MM.1S (cell line): ENCODE results near the gene DDX50.

Experiments used
- EZH2 ChIP-seq: fragments of 300-600 bp; sonication (generic); optimal IDR thresholded peaks from 2 replicates; pipeline ENCODE3; 2017; ENCODE audit warnings: low read depth, mild to moderate bottlenecking, antibody characterized with exemption, low read length, mixed read lengths
- EZH2phosphoT487 ChIP-seq: fragments of 300-600 bp; sonication (generic); IDR thresholded peaks from 2 replicates; pipeline ENCODE4 v1.6.1; 2018; ENCODE audit warnings: antibody characterized with exemption, low read length
- TF ChIP-seq, protein P1 (sequence below): fragments of 300-600 bp; sonication (generic); IDR thresholded peaks from 2 replicates; pipeline ENCODE4 v1.5.1; 2016; ENCODE audit warnings: antibody characterized with exemption, low read length, mixed read lengths

DNA sequence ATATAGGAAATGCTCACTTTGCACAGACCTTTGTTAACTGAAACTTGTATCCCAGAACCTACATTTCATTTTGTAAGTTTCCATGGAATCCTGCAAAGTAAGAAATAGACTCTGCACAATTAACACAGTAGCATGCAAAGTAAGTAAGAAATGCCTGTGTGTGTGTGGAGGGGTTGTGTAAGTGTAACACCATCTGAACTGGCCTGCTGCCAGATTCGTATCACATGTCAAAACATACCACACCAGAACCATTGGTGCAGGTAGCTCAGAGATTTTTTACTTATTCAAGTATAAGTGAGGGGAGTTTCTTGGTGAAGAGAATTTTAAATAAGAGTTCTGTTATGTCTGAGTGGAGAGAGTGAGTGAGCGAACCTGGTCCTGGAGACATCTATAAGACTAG, 37.0 kb downstream of the DDX50 start:
- TF ChIP-seq, protein P1, sequence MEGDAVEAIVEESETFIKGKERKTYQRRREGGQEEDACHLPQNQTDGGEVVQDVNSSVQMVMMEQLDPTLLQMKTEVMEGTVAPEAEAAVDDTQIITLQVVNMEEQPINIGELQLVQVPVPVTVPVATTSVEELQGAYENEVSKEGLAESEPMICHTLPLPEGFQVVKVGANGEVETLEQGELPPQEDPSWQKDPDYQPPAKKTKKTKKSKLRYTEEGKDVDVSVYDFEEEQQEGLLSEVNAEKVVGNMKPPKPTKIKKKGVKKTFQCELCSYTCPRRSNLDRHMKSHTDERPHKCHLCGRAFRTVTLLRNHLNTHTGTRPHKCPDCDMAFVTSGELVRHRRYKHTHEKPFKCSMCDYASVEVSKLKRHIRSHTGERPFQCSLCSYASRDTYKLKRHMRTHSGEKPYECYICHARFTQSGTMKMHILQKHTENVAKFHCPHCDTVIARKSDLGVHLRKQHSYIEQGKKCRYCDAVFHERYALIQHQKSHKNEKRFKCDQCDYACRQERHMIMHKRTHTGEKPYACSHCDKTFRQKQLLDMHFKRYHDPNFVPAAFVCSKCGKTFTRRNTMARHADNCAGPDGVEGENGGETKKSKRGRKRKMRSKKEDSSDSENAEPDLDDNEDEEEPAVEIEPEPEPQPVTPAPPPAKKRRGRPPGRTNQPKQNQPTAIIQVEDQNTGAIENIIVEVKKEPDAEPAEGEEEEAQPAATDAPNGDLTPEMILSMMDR = no peak
- TF ChIP-seq EZH2 (no peak), EZH2phosphoT487 (no peak)
